D721Med (cell line): ENCODE data around the gene CBX5.

ENCODE experiments used
- DNase-seq: peaks from one replicate; pipeline ENCODE4 v3.0.0; 2011; ENCODE audit warnings: low spot score; ENCODE audit not compliant: insufficient read length
- FAIRE-seq: peaks from 2 replicates; lab custom pipeline; 2011; peaks lifted over from hg19 to GRCh38; lab: Jason Lieb, UNC
- CTCF ChIP-seq: IDR thresholded peaks from 2 replicates; pipeline ENCODE4 v1.5.1; 2012; ENCODE audit warnings: mild to moderate bottlenecking, control low read depth; ENCODE audit not compliant: insufficient read depth; ENCODE audit errors: missing control alignments

Gene CBX5

GRCh38 chr12:54266852-54267251, 13.1 kb downstream of the CBX5 start:
- no peak for DNase-seq
- no peak for TF ChIP-seq CTCF
- no peak for FAIRE-seq

- DNase-seq, result no peak
- TF ChIP-seq CTCF, result no peak
- no peak for FAIRE-seq
Observed at GRCh38 chr12:54265364-54265812, 14.5 kb downstream of the CBX5 start.

- no peak for DNase-seq
- no peak for FAIRE-seq
Observed at GRCh38 chr12:54262403-54262925, 17.5 kb downstream of the CBX5 start.

GRCh38 chr12:54261815-54262402, 18.0 kb downstream of the CBX5 start:
- DNase-seq, result no peak
- no peak for FAIRE-seq
- no peak for TF ChIP-seq CTCF

More at GRCh38 chr12:54262403-54262925, 17.5 kb downstream of the CBX5 start:
- TF ChIP-seq CTCF, result no peak

- DNase-seq, result no peak
- TF ChIP-seq CTCF, result no peak
- FAIRE-seq, result peak; percentile 44
Observed at GRCh38 chr12:54259194-54260011, 20.5 kb downstream of the CBX5 start.

- DNase-seq (no peak), FAIRE-seq (no peak)
- TF ChIP-seq CTCF, result no peak
Observed at GRCh38 chr12:54258201-54258681, 21.7 kb downstream of the CBX5 start.
